Measurements from ENCODE around the gene CCDC12.

DNA sequence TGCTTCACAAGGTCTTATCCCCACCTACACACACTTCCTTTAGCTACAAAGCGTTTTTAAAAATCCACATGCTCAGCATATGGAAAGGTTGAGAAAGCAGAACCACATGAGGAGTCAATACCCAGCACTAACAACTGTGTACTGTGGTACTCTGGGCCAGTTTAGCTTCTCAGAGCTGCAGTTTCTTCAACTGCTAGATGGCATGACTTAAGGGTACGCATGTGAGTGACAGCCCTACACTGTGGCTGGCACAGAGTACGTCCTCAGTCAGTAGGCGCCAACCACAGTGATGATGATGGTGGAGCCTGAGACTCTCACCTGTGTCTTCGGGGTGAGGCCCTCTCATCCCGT, 17.4 kb downstream of the CCDC12 start:
- TF ChIP-seq ZNF274 (IDR thresholded peaks at IDR 0.05; ENCODE audit: low read depth, low read length) = no peak
- TF ChIP-seq YY1 (IDR thresholded peaks at IDR 0.05; ENCODE audit: insufficient read depth, insufficient read length) = no peak
- TF ChIP-seq SUZ12 (IDR thresholded peaks at IDR 0.05; ENCODE audit: extremely low read depth, insufficient read depth, insufficient read length) = no peak

Measured in NT2/D1 (cell line).